Pericardium fibroblast (primary cell): Measurements from ENCODE around the gene ITPRIP. TPM values are rescaled to one million over a fixed set of nuclear protein-coding genes. Genes with fewer than 3 reads are reported as not detected.

Experiments
- total RNA-seq: library from RNA; depleted of rRNA; stranded (reverse); fragments of >200 nt; gene quantifications from 2 replicates; pipeline ENCODE4 v1.2.3, GENCODE V29; 2015

Gene ITPRIP
- total RNA-seq: 26.6 and 28.1 TPM in 2 replicates

GRCh38 chr10:104337985-104338735, at the start of gene ITPRIP:
TSS of gene ITPRIP (minus strand) at chr10:104338465. CDS start at chr10:104316051, 22,414 bp downstream.

GRCh38 chr10:104353325-104354048, 15.2 kb upstream of the ITPRIP start, which contains the start of gene CFAP58:
TSS of gene CFAP58 (plus strand) at chr10:104353833. CDS start at chr10:104353898, 65 bp downstream.

GRCh38 chr10:104268713-104269645, 69.3 kb downstream of the ITPRIP start, which contains the start of gene GSTO2:
TSS of gene GSTO2 (plus strand) at chr10:104269184. CDS start at chr10:104274916, 5,732 bp downstream.

Other genes with a start within 250 kb of the ITPRIP start
- gene SFR1, start 216.3 kb downstream of the ITPRIP start, total RNA-seq: 4.1 and 4.4 TPM in 2 replicates
- 0.12 TPM in 1 of 2 replicates, not detected in the other for gene CFAP43, start 106.1 kb downstream of the ITPRIP start, total RNA-seq
- 99.4 and 100 TPM in 2 replicates for gene GSTO1, start 83.6 kb downstream of the ITPRIP start, total RNA-seq
- gene GSTO2, start 69.3 kb downstream of the ITPRIP start, total RNA-seq: 0.23 and 0.51 TPM in 2 replicates
- gene CFAP58, start 15.4 kb upstream of the ITPRIP start, total RNA-seq: 0.23 and 0.26 TPM in 2 replicates